Measurements from ENCODE around the gene MAP7.
"Not testable (repeated sequence)": the region's sequence is repeated elsewhere in the genome, so short reads cannot be mapped to it uniquely, and the experiment has no call there.

The MAP7 gene

GRCh38 chr6:136470044-136470443 is 80.2 kb downstream of the MAP7 start:
- DNase-seq (ENCODE audit: low read depth in 2 of 2), result no peak

GRCh38 chr6:136469154-136469553 is 81.1 kb downstream of the MAP7 start:
- DNase-seq (ENCODE audit: low read depth in 2 of 2), result no peak

DNA sequence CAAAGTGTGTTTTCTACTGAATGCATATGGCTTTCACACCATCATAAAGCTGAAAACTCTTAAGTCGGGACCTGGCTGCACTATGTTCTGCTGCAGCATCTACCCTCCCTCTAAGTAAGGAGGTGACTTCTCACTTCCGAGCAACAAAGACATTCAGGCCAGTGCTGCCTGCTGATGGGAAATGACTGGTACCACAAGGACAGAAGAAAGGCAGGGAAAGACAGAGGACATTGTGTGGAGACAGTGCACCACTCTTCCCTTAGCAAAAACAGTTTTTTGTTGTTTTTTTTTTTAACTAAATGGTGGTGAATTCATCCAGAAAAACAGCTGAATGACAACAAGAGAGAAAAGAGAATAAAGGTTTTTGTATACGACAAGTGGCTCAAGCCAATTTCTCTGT is 81.5 kb downstream of the MAP7 start:
- DNase-seq (ENCODE audit: low read depth in 2 of 2), result no peak

GRCh38 chr6:136467186-136467585 is 83.0 kb downstream of the MAP7 start:
- DNase-seq (ENCODE audit: low read depth in 2 of 2), result no peak

DNA sequence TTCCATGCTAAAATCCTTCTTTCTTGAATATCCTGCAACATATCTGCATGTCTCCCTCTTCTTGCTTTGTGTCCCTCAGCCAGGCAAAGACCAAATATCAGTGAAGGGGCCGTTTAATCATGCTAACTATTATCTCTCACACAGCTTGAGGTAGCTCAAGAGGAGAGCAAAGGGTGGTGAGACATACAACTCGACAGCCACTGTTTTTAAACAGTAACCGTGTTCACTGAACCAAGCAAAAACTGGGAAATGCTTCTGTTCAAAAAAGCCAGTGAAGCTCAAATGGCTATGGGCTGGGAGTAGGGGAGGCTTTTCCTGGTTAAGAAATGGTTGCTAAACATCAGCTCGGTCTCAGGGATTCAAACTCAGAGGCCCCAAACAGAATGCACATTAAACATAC is 83.4 kb downstream of the MAP7 start:
- DNase-seq (ENCODE audit: low read depth in 2 of 2), result no peak

DNA sequence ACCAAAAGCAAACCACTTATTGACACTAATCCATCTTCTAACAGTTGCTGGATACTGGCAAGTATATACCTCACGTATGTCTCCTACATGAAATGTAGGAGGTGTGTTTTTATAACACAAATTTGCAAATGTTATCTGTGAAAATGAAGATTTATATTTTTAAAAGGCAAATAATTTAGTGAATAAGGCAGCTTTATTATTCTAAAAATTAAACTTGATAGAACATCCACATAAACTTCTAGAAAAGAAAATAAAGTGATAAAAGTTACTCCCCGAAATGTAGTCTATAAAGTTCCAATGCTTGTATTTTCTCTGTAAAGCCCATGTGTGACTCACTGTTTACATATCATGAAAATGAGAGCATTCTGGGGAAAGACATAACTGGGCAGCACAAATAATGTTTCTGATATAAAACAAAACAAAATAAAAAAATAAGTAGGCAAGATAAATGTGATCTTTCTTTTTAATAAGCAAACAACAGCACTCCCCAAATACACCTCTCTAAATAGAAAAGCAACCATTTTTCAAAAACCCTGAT is 84.4 kb downstream of the MAP7 start:
- no peak for DNase-seq (ENCODE audit: low read depth in 2 of 2)

- no peak for DNase-seq (ENCODE audit: low read depth in 2 of 2)
Measured at GRCh38 chr6:136464874-136465273, 85.3 kb downstream of the MAP7 start.

DNA sequence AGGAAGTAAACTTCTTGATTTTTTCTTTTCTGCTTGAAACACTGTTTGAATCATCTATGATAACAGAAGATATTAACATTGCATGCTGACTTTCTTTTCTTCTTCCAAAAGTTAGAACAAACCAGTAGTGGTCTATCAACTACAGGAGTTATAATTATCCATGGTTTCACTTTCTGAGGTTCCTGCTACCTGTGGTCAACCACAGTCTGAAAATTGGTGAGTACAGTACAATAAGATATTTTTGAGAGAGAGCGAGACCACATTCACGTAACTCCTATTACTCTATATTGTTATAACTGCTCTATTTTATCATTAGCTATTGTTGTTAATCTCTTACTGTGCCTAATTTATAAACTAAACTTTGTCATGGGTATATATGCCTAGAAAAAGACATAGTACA is 86.1 kb downstream of the MAP7 start:
- DNase-seq (ENCODE audit: low read depth in 2 of 2), result no peak

GRCh38 chr6:136463743-136464142 is 86.5 kb downstream of the MAP7 start:
- no peak for DNase-seq (ENCODE audit: low read depth in 2 of 2)

GRCh38 chr6:136446579-136447187 is 103.5 kb downstream of the MAP7 start:
- DNase-seq (ENCODE audit: low read depth in 2 of 2), result no peak

DNA sequence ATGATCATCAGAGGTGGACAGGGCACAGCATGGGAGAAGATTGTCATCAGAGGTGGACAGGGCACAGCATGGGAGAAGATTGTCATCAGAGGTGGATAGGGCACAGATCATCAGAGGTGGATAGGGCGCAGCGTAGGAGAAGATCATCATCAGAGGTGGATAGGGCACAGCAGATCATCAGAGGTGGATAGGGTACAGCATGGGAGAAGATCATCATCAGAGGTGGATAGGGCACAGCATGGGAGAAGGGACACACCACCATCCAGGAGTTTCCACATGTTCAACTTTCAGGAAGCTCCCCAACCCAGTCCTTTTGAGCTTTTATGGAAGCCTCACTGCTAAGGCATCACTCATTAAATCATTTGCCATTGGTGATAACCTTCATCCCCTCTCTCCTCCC is 104.1 kb downstream of the MAP7 start:
- no peak for DNase-seq (ENCODE audit: low read depth in 2 of 2)

GRCh38 chr6:136445063-136445462 is 105.2 kb downstream of the MAP7 start:
- no peak for DNase-seq (ENCODE audit: low read depth in 2 of 2)

DNA sequence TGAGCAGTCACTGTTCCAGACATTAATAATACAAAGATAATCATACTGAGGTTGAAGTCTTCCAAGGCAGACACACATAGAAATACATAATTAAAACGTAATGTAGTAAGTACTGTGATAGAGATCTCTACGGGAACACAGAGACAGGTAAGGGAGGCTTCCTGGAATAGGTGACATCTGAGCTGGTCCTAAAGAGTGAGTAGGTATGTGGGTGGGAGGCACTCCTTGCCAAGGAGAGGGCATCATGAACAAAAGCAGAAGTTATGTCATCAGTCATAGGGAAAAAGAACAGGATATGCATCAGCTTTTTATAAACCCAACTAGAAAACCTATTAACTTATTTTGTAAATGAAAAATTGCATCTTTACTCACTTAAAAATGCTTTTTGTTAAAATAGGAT is 110.0 kb downstream of the MAP7 start:
- DNase-seq (ENCODE audit: low read depth in 2 of 2), result no peak

GRCh38 chr6:136439514-136440190 is 110.6 kb downstream of the MAP7 start:
- DNase-seq (ENCODE audit: low read depth in 2 of 2), result no peak

DNA sequence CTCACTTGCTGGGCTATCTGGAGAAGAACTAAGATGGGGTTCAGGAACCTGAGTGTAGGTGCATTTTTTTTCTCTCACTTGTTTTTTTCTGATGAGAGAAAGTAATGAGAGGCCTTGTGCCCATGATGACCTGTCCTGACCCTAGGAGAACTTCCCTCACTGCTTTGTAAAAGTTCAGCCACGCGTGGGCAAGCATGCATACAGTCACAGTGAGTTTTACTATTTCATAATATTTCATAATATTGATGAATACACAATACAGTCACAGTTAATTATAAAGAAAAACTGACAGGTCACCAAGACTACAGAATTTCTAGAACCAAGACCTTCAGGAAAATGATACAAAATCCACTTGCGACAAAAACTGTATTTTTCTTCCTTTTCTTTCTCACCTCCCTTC is 111.8 kb downstream of the MAP7 start:
- no peak for DNase-seq (ENCODE audit: low read depth in 2 of 2)

DNA sequence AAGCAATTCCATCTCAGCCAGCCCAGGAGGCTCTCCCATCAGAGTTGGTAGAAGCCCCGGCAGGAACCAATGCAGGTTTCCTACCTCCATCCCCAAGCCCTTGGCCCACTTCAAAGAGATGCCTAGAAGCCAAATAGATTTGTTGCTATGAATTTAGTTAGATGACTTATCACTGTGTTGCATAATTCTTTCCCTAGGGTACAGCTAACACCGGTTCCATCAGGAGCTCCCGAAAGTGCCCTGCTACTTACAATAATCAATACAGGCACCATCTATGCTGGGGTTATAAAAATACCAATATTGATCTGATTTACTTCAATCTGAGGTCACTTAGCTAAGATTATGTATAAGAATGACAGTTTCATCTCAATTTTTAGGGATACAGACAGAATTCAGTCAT is 113.0 kb downstream of the MAP7 start:
- no peak for DNase-seq (ENCODE audit: low read depth in 2 of 2)

DNA sequence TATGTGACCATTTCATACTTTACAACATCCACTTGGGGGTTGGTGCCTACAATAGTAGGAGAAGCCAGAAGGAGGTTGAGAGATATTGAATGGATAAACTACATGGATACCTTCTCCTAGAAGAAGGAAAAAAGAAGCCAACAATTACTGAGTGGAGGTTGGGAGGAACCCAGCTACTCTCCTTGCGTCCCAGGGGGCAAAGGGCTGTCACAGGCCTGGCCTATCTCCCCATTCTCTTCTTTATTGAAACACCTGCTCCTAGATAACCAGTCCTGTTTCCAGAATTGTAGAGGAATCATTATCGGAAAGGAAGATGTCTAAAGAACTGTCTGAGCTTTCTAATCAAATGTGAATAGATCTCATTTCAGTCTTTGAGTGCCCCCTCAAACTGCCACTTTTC is 115.1 kb downstream of the MAP7 start:
- DNase-seq (ENCODE audit: low read depth in 2 of 2), result no peak

GRCh38 chr6:136431306-136431705 is 118.9 kb downstream of the MAP7 start:
- not testable (repeated sequence) for DNase-seq (ENCODE audit: low read depth in 2 of 2)

- DNase-seq (ENCODE audit: low read depth in 2 of 2), result no peak
Measured at GRCh38 chr6:136429264-136430065, 120.8 kb downstream of the MAP7 start.

DNA sequence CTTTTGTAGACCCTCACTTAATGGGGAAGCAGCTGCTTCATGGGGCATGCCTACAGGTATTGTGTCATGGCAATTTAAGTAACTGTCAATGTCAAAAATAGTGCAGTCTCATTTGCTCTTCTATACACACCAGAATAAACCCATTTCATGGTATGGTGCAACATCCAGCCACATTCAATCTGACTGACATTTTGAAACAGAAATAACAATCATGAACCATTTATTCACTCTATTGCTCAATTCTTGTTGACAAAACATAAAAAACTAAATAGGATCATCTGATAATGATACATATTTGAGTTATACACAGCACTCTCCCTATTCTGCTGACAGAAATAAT is 122.9 kb downstream of the MAP7 start:
- no peak for DNase-seq (ENCODE audit: low read depth in 2 of 2)

DNA sequence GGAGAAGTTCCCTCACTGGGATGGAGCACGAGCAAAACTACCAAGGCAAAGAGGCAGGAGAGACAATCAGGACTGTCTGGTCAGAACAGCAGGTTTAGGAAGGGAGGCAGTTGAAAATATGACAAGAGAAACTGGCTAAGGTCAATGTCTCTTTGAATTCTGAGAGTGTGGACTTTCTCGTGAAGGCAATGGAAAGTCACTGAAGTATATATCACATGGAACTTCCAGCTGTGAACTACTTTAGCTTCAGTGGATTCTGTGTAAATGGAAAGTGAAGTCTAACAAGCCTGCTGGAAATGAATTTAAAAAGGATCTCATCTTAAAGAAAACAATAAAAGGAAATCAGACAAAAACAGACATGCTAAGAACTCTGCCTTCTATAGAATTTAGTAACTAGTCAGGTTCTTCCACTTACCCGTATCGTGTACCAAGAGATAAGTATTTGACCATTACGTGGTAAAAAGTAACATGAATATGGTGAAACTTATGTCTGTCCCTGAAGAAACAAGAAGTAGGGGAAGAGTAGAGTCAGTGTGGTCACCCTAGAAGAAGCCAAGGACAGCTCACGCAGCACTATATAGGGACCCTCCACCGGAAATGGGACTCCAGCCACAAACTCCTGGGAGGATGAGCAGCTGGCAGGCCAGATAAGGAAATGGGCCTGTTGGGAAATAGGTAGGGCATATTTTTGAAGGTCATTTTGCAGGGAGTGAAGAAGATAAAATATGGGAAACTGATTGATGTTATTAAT is 123.4 kb downstream of the MAP7 start:
- no peak for DNase-seq (ENCODE audit: low read depth in 2 of 2)

DNA sequence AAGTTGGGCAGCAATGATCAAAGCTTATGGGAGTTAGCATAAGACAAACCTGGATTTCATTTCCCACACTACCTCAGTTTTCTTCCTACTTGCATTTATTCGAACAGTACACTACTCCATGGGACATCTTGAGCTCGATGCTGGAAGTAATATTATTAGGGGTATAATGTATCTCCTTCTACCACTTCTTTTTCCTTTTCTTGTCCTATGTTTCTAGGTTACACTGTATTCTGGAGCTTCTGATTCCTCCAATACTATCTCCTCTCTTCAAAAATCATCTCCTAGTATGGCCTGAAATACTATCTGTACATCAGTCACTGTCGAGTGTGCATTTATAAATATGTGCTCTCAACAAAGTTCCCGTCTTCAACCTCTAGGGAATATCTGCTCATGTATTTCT is 124.4 kb downstream of the MAP7 start:
- DNase-seq (ENCODE audit: low read depth in 2 of 2), result no peak

Measured in stimulated activated CD4-positive, alpha-beta T cell treated with anti-CD3 and anti-CD28 coated beads, Interleukin-1b, Interleukin-23, amount 100 ng/mL, for 1 hour (primary cell).